Smooth muscle cell (in vitro differentiated cells): Measurements from ENCODE around the gene LEMD3. TPM values are rescaled to one million over a fixed set of nuclear protein-coding genes. Genes with fewer than 3 reads are reported as not detected.

Experiments used
- DNase-seq: peaks from one replicate; lab custom pipeline; 2025; ENCODE audit not compliant: unreplicated experiment; lab: John Stamatoyannopoulos, UW
- H2AFZ ChIP-seq: fragments of 200-600 bp; sonication (generic); 2 replicates; pipeline ENCODE4 v1.6.0; 2016; ENCODE audit warnings: antibody characterized with exemption, low read depth, mild to moderate bottlenecking
- H3F3A ChIP-seq: fragments of 200-600 bp; sonication (generic); 2 replicates; pipeline ENCODE4 v1.6.0; 2017; ENCODE audit warnings: antibody characterized with exemption, low read depth
- H3K27ac ChIP-seq: fragments of 200-600 bp; sonication (generic); 2 replicates; pipeline ENCODE4 v1.5.1; 2016; ENCODE audit warnings: low read depth, mild to moderate bottlenecking
- H3K27me3 ChIP-seq: fragments of 200-600 bp; sonication (generic); 2 replicates; pipeline ENCODE4 v1.6.1; 2016; ENCODE audit warnings: low read depth, mild to moderate bottlenecking
- H3K36me3 ChIP-seq: fragments of 200-600 bp; sonication (generic); 2 replicates; pipeline ENCODE4 v1.5.1; 2016; ENCODE audit warnings: low read depth
- H3K4me1 ChIP-seq: fragments of 200-600 bp; sonication (generic); 2 replicates; pipeline ENCODE4 v1.5.1; 2016; ENCODE audit warnings: low read depth
- H3K4me2 ChIP-seq: fragments of 200-600 bp; sonication (generic); 2 replicates; pipeline ENCODE4 v1.6.0; 2016; ENCODE audit warnings: mild to moderate bottlenecking
- H3K4me3 ChIP-seq: fragments of 200-600 bp; sonication (generic); 2 replicates; pipeline ENCODE4 v1.5.1; 2016; ENCODE audit warnings: mild to moderate bottlenecking
- H3K79me2 ChIP-seq: fragments of 200-600 bp; sonication (generic); 2 replicates; pipeline ENCODE4 v1.6.0; 2016; ENCODE audit warnings: low read depth, mild to moderate bottlenecking
- H3K9ac ChIP-seq: fragments of 200-600 bp; sonication (generic); 2 replicates; pipeline ENCODE4 v1.6.0; 2016; ENCODE audit warnings: low read depth
- H3K9me3 ChIP-seq: fragments of 200-600 bp; sonication (generic); replicated peaks from 2 replicates; pipeline ENCODE4 v1.5.1; 2016; ENCODE audit warnings: low read depth
- H4K20me1 ChIP-seq: fragments of 200-600 bp; sonication (generic); 2 replicates; pipeline ENCODE4 v1.6.0; 2016; ENCODE audit warnings: low read depth
- WGBS: methylation state at CpG from one replicate; pipeline ENCODE4 v1.1.7; 2016; ENCODE audit warnings: low lambda C conversion rate; 5-methylcytosine and 5-hydroxymethylcytosine counted together
- polyA plus RNA-seq: library from polyadenylated mRNA; unstranded; fragments of >200 nt; fragmentation: Nextera tagmentation; extraction: Ambion mirVana; gene quantifications from 2 replicates; pipeline ENCODE4 v1.2.1, GENCODE V29; 2016
- total RNA-seq: library from RNA; depleted of rRNA; stranded (reverse); fragments of >200 nt; gene quantifications from 2 replicates; pipeline ENCODE4 v1.2.3, GENCODE V29; 2014
- TF ChIP-seq, protein P1 (sequence below): fragments of 200-600 bp; sonication (generic); IDR thresholded peaks from 2 replicates; pipeline ENCODE4 v1.5.1; 2017; ENCODE audit warnings: borderline replicate concordance, mild to moderate bottlenecking, antibody characterized with exemption; ENCODE audit not compliant: insufficient read depth, poor library complexity, severe bottlenecking

Gene LEMD3
- total and polyA plus RNA-seq, 2 experiments from 2014 or later, result 14.8 to 55.1 TPM

DNA sequence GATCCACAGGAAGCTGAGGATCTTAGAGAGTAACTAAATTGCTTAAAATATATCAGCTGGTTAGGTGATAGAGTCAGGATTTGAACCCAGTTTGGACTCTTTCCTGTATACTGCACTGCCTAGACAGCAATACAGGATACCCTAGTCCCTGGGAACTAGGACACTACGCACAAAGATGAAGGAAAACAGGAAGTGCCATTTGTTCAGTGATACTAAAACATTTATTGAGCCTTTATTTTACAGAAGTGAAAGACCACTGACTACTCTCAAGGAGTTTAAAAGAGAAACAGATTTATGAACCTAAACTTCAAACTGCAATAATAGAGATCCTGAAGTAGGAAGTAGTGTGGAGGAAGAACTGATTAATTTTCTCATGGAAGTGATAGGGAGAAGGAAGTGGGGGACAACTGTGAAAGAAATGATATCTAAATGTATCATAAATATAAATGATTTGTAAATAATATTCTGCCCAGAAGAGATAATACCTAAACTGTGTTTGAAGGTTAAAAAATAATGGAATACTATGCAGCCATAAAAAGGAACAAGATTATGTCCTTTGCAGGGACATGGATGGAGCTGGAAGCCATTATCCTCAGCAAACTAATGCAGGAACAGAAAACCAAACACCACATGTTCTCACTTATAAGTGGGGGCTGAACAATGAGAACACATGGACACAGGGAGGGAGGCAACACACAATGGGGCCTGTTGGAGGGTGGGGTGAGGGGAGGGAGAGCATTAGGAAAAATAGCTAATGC lies 127.3 kb downstream of the LEMD3 start:
- no peak for DNase-seq
- Histone ChIP-seq H3K27me3 (no peaks in the 10 kb centered on the region), H3K4me3 (no peak overlapping the region), H3K36me3 (no peaks in the 10 kb centered on the region), H3K79me2 (peaks cover 95% of the 10 kb centered on the region), H3F3A (peaks cover 30% of the 10 kb centered on the region), H3K4me1 (peaks cover 10% of the 10 kb centered on the region), H3K9me3 (no peaks in the 10 kb centered on the region), H3K27ac (no peak overlapping the region), H4K20me1 (peaks cover 54% of the 10 kb centered on the region), H3K4me2 (no peak overlapping the region), H2AFZ (no peak overlapping the region), H3K9ac (no peak overlapping the region)
- TF ChIP-seq, protein P1, sequence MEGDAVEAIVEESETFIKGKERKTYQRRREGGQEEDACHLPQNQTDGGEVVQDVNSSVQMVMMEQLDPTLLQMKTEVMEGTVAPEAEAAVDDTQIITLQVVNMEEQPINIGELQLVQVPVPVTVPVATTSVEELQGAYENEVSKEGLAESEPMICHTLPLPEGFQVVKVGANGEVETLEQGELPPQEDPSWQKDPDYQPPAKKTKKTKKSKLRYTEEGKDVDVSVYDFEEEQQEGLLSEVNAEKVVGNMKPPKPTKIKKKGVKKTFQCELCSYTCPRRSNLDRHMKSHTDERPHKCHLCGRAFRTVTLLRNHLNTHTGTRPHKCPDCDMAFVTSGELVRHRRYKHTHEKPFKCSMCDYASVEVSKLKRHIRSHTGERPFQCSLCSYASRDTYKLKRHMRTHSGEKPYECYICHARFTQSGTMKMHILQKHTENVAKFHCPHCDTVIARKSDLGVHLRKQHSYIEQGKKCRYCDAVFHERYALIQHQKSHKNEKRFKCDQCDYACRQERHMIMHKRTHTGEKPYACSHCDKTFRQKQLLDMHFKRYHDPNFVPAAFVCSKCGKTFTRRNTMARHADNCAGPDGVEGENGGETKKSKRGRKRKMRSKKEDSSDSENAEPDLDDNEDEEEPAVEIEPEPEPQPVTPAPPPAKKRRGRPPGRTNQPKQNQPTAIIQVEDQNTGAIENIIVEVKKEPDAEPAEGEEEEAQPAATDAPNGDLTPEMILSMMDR, result no peak
- 100% methylated on average over 1 of the region's 1 CpG for WGBS

Other genes starting within 250 kb of the LEMD3 start
- gene WIF1, start 48.3 kb upstream of the LEMD3 start, total RNA-seq, result not detected in 2 replicates
- 0.30 TPM in 1 of 2 replicates, not detected in the other for gene WIF1, start 48.3 kb upstream of the LEMD3 start, polyA plus RNA-seq
- gene MSRB3, start 109.1 kb downstream of the LEMD3 start, total RNA-seq, result 63.1 and 91.8 TPM in 2 replicates
- 74.6 and 107 TPM in 2 replicates for gene MSRB3, start 109.1 kb downstream of the LEMD3 start, polyA plus RNA-seq